ENCODE results near the gene PLA2G5.

Gene PLA2G5

DNA sequence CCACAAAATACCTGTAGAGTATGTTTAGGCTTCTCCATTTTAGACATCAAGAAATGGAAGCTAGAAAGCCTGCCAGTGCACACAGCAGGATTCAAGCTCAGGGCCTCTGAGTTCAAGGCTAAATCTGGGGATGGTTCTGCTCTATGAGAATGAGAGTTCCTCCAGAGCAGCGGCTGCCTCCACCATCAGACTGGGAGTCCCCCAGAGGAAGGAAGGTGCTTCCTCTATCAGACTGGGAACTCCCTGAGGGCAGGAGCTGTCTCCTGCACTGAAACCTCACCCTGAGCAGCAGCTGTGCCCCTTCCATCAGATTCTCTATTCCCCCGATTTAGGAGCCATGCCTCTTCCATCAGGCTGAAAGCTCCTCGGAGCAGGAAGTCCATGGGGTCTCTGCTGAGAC lies 20.1 kb downstream of the PLA2G5 start:
- H3K9me3 ChIP-seq (ENCODE audit: control insufficient read depth, insufficient read depth, low read length), result peaks cover 2% of the 10 kb centered on the region
- H3K4me1 ChIP-seq (ENCODE audit: insufficient read depth, low read length), result no peaks in the 10 kb centered on the region
- no peaks in the 10 kb centered on the region for H3K36me3 ChIP-seq (ENCODE audit: insufficient read depth, low read length)
- no peak overlapping the region for H3K9ac ChIP-seq (ENCODE audit: low read depth, low read length)

DNA sequence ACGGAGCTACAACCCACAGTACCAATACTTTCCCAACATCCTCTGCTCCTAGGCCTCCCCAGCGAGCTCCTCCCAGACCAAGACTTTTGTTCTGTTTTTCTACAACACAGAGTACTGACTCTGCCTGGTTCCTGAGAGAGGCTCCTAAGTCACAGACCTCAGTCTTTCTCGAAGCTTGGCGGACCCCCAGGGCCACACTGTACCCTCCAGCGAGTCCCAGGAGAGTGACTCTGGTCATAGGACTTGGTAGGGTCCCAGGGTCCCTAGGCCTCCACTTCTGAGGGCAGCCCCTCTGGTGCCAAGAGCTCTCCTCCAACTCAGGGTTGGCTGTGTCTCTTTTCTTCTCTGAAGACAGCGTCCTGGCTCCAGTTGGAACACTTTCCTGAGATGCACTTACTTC lies 20.6 kb downstream of the PLA2G5 start:
- H3K36me3 ChIP-seq (ENCODE audit: insufficient read depth, low read length), result no peaks in the 10 kb centered on the region
- peaks cover 7% of the 10 kb centered on the region for H3K9me3 ChIP-seq (ENCODE audit: control insufficient read depth, insufficient read depth, low read length)
- H3K4me1 ChIP-seq (ENCODE audit: insufficient read depth, low read length), result no peaks in the 10 kb centered on the region
- H3K9ac ChIP-seq (ENCODE audit: low read depth, low read length), result no peak overlapping the region

DNA sequence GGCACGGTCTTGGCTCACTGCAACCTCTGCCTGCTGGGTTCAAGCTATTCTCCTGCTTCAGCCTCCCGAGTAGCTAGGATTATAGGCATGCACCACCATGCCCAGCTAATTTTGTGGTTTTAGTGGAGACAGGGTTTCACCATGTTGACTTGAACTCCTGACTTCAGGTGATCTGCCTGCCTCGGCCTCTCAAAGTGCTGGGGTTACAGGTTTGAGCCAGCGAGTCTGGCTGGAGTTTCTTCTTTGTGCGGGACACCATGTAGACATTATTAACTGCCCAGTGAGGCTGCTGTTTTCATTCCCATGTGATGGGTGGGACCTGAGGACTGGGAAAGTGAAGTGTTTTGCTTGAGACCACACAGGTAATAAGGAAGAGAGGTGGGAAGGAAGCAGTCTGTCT lies 23.3 kb downstream of the PLA2G5 start:
- H3K4me1 ChIP-seq (ENCODE audit: insufficient read depth, low read length), result no peaks in the 10 kb centered on the region
- H3K36me3 ChIP-seq (ENCODE audit: insufficient read depth, low read length), result no peaks in the 10 kb centered on the region
- H3K9me3 ChIP-seq (ENCODE audit: control insufficient read depth, insufficient read depth, low read length), result peaks cover 18% of the 10 kb centered on the region
- no peak overlapping the region for H3K9ac ChIP-seq (ENCODE audit: low read depth, low read length)

DNA sequence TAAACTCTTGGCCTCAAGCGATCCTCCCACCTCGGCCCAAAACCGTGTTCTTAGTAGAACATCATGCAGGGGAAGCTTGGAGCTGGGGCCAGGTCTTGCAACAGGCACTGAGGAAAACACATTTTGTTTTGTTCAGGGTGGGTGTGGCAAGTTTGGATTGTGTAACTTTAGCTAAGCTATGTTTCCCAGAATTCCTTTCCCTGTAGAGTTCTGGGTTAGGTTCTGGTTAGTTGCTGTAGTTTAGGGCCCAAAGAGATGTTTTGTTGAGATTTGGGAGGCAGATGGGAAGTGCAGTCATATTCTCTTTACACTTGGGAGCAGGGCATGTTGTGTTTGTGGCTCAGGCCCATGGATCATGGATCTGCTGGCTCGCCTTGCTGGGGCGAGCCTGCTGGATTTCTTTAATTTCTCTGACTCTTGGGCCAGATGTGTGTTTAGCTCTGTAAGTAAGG lies 24.0 kb downstream of the PLA2G5 start:
- Histone ChIP-seq H3K9me3 (ENCODE audit: control insufficient read depth, insufficient read depth, low read length) (peaks cover 18% of the 10 kb centered on the region), H3K4me1 (ENCODE audit: insufficient read depth, low read length) (no peaks in the 10 kb centered on the region), H3K9ac (ENCODE audit: low read depth, low read length) (no peak overlapping the region), H3K36me3 (ENCODE audit: insufficient read depth, low read length) (no peaks in the 10 kb centered on the region)

DNA sequence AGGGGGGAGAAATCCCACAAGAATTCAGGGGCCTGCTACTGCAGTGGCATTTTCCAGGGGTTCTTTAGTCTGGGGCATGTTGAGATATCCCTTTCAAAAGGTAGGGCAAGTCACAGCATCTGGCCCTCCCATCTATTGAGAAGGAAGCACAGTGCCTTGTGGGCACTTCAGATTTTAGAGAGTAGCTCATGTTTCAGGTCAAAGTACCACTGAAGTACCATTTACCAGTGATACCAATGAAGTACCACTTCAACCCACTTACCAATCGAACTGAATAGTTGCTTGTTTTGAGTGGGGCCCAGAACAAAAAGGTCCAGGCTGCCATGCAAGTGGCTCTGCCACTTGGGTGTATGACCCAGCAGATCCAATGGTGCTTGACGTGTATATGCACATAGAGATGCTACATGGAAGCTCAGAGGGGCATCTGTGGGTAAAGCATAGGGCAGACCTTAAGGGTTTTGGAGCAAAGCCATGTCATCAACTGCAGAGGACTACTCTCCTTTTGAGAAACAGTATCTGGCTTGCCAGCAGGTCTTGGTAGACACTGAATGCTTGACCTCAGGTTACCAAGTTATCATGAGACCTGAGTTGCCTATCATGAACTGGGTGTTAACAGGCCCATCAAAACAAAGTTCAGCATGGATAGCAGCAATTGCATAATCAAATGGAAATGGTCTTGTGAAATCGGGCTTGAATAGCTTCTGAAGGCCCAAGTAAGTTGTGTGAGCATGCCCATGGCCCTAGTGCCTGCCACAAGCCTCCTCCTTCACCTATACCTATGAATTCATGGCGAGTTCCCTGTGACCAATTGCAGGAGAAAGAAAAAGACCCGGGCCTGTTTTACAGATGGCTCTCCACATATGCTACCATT lies 25.8 kb downstream of the PLA2G5 start:
- Histone ChIP-seq H3K36me3 (ENCODE audit: insufficient read depth, low read length) (no peaks in the 10 kb centered on the region), H3K9me3 (ENCODE audit: control insufficient read depth, insufficient read depth, low read length) (peaks cover 18% of the 10 kb centered on the region), H3K9ac (ENCODE audit: low read depth, low read length) (no peak overlapping the region), H3K4me1 (ENCODE audit: insufficient read depth, low read length) (no peaks in the 10 kb centered on the region)

DNA sequence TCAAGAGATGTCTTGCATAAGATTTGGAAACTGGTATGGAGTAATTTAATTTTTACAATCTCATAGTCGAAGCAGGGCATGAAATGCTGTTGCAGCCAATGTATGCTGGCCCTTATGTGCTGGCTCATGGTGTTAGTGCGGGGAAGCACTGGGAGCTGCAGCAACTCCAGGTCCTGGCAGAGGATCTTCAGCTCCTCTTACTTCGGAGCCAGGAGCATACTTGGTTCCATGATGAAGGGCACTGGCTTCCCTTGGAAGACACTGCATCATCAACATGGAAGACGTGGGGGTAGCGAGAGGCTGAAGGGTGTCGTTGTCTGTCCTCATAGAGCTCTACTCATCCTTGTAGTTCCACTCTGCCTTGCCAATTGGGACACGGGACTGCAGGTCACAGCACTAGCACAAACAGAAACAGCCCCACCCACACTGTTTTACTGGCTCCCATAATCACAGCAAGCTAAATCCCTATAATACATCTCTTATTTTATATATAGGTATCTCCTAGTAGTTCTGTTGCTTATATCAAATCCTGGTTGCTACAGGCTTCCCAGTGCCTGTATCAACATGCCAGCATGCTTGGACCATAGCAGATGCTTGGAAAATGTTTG lies 26.9 kb downstream of the PLA2G5 start:
- peaks cover 18% of the 10 kb centered on the region for H3K9me3 ChIP-seq (ENCODE audit: control insufficient read depth, insufficient read depth, low read length)

DNA sequence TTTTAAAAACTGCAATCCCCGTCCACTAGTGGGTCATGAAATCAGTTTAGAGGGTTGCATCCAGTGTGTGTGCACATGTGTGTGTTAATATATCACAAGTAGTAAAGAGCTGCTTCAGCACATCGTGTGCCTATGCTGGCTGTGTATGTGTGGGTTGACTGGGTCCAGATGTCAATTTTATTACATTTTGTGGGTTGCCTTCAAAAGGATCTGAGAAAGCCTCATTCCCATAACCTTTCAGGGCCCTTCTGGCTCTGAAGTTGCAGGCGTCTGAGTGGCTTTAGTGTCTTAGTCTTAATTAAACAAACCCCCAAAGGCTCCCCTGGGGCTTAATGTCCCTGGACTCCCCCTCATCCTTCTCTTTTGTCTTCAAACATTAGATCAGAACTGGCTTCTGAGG lies 29.5 kb downstream of the PLA2G5 start:
- Histone ChIP-seq H3K36me3 (ENCODE audit: insufficient read depth, low read length) (no peaks in the 10 kb centered on the region), H3K9me3 (ENCODE audit: control insufficient read depth, insufficient read depth, low read length) (peaks cover 18% of the 10 kb centered on the region), H3K9ac (ENCODE audit: low read depth, low read length) (no peak overlapping the region), H3K4me1 (ENCODE audit: insufficient read depth, low read length) (no peaks in the 10 kb centered on the region)

More for the DNA sequence above, 26.9 kb downstream of the PLA2G5 start:
- H3K4me1 ChIP-seq (ENCODE audit: insufficient read depth, low read length), result no peaks in the 10 kb centered on the region
- no peak overlapping the region for H3K9ac ChIP-seq (ENCODE audit: low read depth, low read length)
- H3K36me3 ChIP-seq (ENCODE audit: insufficient read depth, low read length), result no peaks in the 10 kb centered on the region

DNA sequence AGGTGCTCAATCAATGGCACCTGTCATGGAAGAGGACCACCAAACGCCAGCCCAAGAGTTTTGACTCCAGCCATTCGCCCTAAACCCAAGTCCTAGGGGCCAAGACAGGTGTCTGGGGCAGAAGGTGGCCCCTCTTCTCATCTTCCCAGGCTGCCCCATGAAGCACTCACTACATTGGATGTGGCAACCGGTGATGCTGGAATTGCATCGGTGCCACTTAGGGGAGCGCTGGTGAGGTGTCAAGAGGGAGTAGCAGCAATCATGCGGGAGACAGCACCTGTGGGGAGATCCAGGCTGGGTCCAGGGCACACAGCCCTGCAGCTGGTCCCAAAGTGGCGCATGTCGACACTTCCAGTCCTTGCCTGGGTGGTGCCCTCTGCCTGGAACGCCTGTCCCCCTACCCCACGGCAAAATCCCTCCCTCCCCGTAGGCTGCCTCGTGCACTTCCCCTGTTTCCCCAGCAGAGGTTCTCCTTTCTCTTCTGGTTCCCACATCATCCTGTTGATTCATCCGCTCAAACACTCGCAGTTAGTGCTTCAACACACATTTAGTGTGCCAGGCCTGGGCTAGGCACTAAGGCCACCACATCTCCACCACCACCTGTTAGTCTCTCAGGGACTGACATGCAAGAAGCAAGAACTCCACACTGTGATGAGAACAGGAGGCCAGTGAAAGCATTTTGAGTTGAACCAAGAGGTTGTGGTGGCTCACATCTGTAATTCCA lies 30.8 kb downstream of the PLA2G5 start:
- H3K9ac ChIP-seq (ENCODE audit: low read depth, low read length), result no peak overlapping the region
- H3K4me1 ChIP-seq (ENCODE audit: insufficient read depth, low read length), result no peaks in the 10 kb centered on the region
- peaks cover 10% of the 10 kb centered on the region for H3K9me3 ChIP-seq (ENCODE audit: control insufficient read depth, insufficient read depth, low read length)
- no peaks in the 10 kb centered on the region for H3K36me3 ChIP-seq (ENCODE audit: insufficient read depth, low read length)

DNA sequence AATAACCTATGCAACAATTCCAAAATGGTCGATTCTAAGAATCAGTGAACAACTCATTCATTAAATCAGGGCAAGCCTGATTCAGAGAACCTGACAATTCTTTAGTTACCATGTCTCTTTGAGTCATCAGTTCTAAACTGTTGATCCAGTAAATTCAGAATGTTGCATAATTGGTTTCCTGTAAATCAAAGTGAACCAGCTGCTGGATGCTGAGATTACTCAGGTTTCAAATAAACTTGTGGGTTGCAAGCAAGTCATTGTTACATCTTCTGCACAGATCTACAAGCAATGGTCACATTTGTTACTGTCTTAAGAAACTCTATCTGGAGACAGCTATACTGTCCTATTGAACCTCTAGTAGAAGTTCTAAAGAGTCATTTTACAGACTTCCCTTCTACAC lies 32.9 kb downstream of the PLA2G5 start:
- Histone ChIP-seq H3K4me1 (ENCODE audit: insufficient read depth, low read length) (no peaks in the 10 kb centered on the region), H3K9ac (ENCODE audit: low read depth, low read length) (no peak overlapping the region)

DNA sequence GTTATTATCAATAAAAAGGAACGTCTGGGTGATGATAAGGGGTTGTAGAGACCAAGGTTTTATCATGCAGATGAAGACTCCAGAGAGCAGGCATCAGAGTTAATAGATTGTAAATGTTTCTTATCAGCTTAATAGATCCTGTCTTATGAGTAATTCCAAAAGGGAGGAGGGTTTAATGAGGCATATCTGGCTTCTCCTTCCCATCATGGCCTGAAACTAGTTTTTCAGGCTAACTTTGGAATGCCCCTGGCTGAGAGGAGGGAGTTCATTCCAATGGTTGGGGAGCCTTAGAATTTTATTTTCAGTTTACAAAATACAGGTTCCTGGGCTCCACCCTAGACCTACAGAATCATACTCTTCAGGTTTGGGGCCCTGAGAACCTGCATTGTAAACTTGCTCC lies 35.9 kb downstream of the PLA2G5 start:
- Histone ChIP-seq H3K9me3 (ENCODE audit: control insufficient read depth, insufficient read depth, low read length) (no peaks in the 10 kb centered on the region; the same call in 1 of the 2 replicates), H3K36me3 (ENCODE audit: insufficient read depth, low read length) (no peaks in the 10 kb centered on the region), H3K4me1 (ENCODE audit: insufficient read depth, low read length) (no peaks in the 10 kb centered on the region), H3K9ac (ENCODE audit: low read depth, low read length) (no peak overlapping the region)

More for the DNA sequence above, 32.9 kb downstream of the PLA2G5 start:
- Histone ChIP-seq H3K36me3 (ENCODE audit: insufficient read depth, low read length) (no peaks in the 10 kb centered on the region), H3K9me3 (ENCODE audit: control insufficient read depth, insufficient read depth, low read length) (no peaks in the 10 kb centered on the region; the same call in none of the 2 replicates)

DNA sequence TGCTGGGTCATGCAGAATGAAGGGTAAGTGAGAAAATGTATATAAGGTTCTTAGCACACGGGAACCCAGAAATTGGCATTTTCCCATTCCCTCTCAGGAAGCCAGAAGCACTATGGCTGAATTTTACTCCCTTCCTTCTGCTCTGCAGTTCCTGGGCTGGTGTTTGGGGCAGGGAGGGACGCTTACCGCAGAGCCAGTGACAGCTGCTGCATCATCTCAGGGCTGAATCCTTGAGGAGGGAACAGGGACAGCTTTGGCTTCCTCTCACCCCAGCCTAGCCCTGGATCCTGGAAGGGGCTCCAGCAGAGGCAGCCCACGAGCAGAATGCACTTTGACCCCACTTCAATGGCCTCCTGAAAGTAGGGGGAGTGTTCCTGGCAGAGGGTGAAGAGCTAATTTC lies 37.4 kb downstream of the PLA2G5 start:
- Histone ChIP-seq H3K9me3 (ENCODE audit: control insufficient read depth, insufficient read depth, low read length) (no peaks in the 10 kb centered on the region; the same call in 1 of the 2 replicates), H3K4me1 (ENCODE audit: insufficient read depth, low read length) (no peaks in the 10 kb centered on the region), H3K9ac (ENCODE audit: low read depth, low read length) (no peak overlapping the region), H3K36me3 (ENCODE audit: insufficient read depth, low read length) (no peaks in the 10 kb centered on the region)

DNA sequence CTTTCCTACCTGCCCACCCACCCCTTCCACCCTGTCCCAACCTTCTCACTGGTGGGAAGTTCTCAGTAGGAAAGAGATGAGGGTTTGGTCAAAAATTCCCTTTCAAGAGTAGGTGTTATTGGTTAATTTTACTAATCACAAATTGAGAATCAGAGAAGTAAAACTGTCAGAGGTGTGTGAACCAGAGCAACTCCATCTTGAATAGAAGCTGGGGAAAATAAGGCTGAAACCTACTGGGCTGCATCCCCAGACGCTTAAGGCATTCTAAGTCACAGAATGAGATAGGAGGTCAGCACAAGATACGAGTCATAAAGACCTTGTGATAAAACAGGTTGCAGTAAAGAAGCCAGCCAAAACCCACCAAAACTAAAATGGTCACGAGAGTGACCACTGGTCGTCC lies 37.8 kb downstream of the PLA2G5 start:
- H3K9ac ChIP-seq (ENCODE audit: low read depth, low read length), result no peak overlapping the region
- no peaks in the 10 kb centered on the region for H3K36me3 ChIP-seq (ENCODE audit: insufficient read depth, low read length)
- no peaks in the 10 kb centered on the region for H3K4me1 ChIP-seq (ENCODE audit: insufficient read depth, low read length)
- no peaks in the 10 kb centered on the region; the same call in 1 of the 2 replicates for H3K9me3 ChIP-seq (ENCODE audit: control insufficient read depth, insufficient read depth, low read length)

DNA sequence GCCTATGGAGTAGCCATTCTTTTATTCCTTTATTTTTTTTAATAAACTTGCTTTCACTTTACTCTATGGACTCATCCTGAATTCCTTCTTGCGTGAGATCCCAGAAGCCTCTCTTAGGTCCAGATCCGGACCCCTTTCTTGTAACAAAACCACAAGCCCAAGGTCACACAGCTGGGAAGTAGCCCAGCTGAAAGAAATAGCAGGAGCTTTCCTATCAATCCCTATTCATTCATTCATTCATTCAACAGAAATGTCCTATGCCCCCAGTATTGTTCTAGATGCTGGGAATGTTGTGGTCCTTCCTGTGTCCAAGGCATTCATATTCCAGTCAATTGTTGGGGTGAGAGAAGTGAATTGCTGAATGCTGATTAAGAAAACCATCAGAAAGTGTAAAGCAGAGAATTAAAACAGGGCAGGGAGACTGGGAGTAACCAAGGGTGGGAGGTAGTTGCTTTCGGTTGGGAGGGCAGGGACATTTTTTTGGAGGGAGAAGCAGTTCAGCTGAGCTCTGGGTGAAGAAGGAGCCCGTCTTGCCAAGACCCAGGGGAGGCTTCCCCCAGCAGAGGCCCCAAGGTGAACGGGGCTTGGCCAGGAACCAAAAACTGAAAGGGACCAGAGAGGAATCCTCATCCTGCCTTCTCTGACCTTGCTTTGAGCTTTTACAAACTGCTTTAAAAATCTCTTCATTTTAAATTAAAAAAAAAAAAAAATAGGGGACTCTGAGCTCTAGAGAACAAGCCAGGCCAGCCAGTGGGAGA lies 38.6 kb downstream of the PLA2G5 start:
- Histone ChIP-seq H3K9ac (ENCODE audit: low read depth, low read length) (no peak overlapping the region), H3K4me1 (ENCODE audit: insufficient read depth, low read length) (no peaks in the 10 kb centered on the region), H3K9me3 (ENCODE audit: control insufficient read depth, insufficient read depth, low read length) (no peaks in the 10 kb centered on the region; the same call in 1 of the 2 replicates), H3K36me3 (ENCODE audit: insufficient read depth, low read length) (no peaks in the 10 kb centered on the region)

All from ES-I3 (cell line).